ENCODE results near the gene PIGU. TPM values are rescaled to one million over a fixed set of nuclear protein-coding genes. Genes with fewer than 3 reads are reported as not detected.
A peak's percentile ranks its signal among the peaks of the same experiment; 100 is the strongest.

Gene PIGU
- total RNA-seq, 2 donors from 2014 or later: 17.3 to 23.0 TPM

GRCh38 chr20:34560614-34561013 lies 116.3 kb downstream of the PIGU start:
- H3K27me3 Mint-ChIP-seq: no peaks in the 10 kb centered on the region
- H3K9me3 Mint-ChIP-seq: no peaks in the 10 kb centered on the region
- no peak overlapping the region for H3K4me3 Mint-ChIP-seq
- H3K36me3 Mint-ChIP-seq (ENCODE audit: low read depth): peaks cover 4% of the 10 kb centered on the region
- H3K4me1 Mint-ChIP-seq: peaks cover 15% of the 10 kb centered on the region
- no peak for ATAC-seq (replicated peaks)
- H3K27ac Mint-ChIP-seq: peak overlapping the region; percentile 64

- no peaks in the 10 kb centered on the region for H3K27me3 Mint-ChIP-seq
- no peak overlapping the region for H3K4me3 Mint-ChIP-seq
- H3K27ac Mint-ChIP-seq: no peak overlapping the region
- peaks cover 4% of the 10 kb centered on the region for H3K36me3 Mint-ChIP-seq (ENCODE audit: low read depth)
- peaks cover 15% of the 10 kb centered on the region for H3K4me1 Mint-ChIP-seq
- no peak for ATAC-seq (replicated peaks)
- H3K9me3 Mint-ChIP-seq: no peaks in the 10 kb centered on the region
These were observed 116.8 kb downstream of the PIGU start for GRCh38 chr20:34560141-34560523.

GRCh38 chr20:34559311-34560140 lies 117.4 kb downstream of the PIGU start:
- ATAC-seq (replicated peaks): no peak
- peaks cover 4% of the 10 kb centered on the region for H3K36me3 Mint-ChIP-seq (ENCODE audit: low read depth)
- no peaks in the 10 kb centered on the region for H3K9me3 Mint-ChIP-seq
- H3K4me3 Mint-ChIP-seq: peak overlapping the region; percentile 41
- H3K4me1 Mint-ChIP-seq: peaks cover 15% of the 10 kb centered on the region
- no peak overlapping the region for H3K27ac Mint-ChIP-seq
- no peaks in the 10 kb centered on the region for H3K27me3 Mint-ChIP-seq

- Mint-ChIP-seq H3K4me1 (peaks cover 15% of the 10 kb centered on the region), H3K36me3 (ENCODE audit: low read depth) (peaks cover 4% of the 10 kb centered on the region), H3K27me3 (no peaks in the 10 kb centered on the region), H3K4me3 (peak within 1 kb of the TSS; percentile 88), H3K27ac (peak within 1 kb of the TSS; percentile 94), H3K9me3 (no peaks in the 10 kb centered on the region)
- peak; percentile 89 for ATAC-seq (replicated peaks)
These were observed 118.3 kb downstream of the PIGU start, which contains the start of gene MAP1LC3A for GRCh38 chr20:34558320-34559218. MAP1LC3A (plus strand) TSS chr20:34558718; CDS start chr20:34558869, 151 bp downstream.

- Mint-ChIP-seq H3K4me3 (peak overlapping the region; percentile 88), H3K27me3 (no peaks in the 10 kb centered on the region), H3K27ac (peak overlapping the region; percentile 94), H3K4me1 (peaks cover 15% of the 10 kb centered on the region), H3K9me3 (no peaks in the 10 kb centered on the region), H3K36me3 (ENCODE audit: low read depth) (peaks cover 4% of the 10 kb centered on the region)
- ATAC-seq (replicated peaks): peak; percentile 1
These were observed 119.0 kb downstream of the PIGU start for GRCh38 chr20:34557936-34558319.

GRCh38 chr20:34553366-34553867 lies 123.5 kb downstream of the PIGU start:
- ATAC-seq (replicated peaks): no peak
- peaks cover 9% of the 10 kb centered on the region for H3K4me1 Mint-ChIP-seq

GRCh38 chr20:34552569-34552968 lies 124.3 kb downstream of the PIGU start:
- H3K27ac Mint-ChIP-seq: peak overlapping the region; percentile 24
- no peak for ATAC-seq (replicated peaks)
- H3K36me3 Mint-ChIP-seq (ENCODE audit: low read depth): no peaks in the 10 kb centered on the region
- no peaks in the 10 kb centered on the region for H3K27me3 Mint-ChIP-seq
- no peak overlapping the region for H3K4me3 Mint-ChIP-seq
- H3K9me3 Mint-ChIP-seq: no peaks in the 10 kb centered on the region
- peaks cover 4% of the 10 kb centered on the region for H3K4me1 Mint-ChIP-seq

More at GRCh38 chr20:34553366-34553867, 123.5 kb downstream of the PIGU start:
- H3K4me3 Mint-ChIP-seq: no peak overlapping the region
- H3K9me3 Mint-ChIP-seq: no peaks in the 10 kb centered on the region
- no peaks in the 10 kb centered on the region for H3K36me3 Mint-ChIP-seq (ENCODE audit: low read depth)
- no peak overlapping the region for H3K27ac Mint-ChIP-seq
- H3K27me3 Mint-ChIP-seq: no peaks in the 10 kb centered on the region

GRCh38 chr20:34549929-34550305 lies 127.0 kb downstream of the PIGU start:
- no peaks in the 10 kb centered on the region for H3K9me3 Mint-ChIP-seq
- ATAC-seq (replicated peaks): no peak
- H3K27me3 Mint-ChIP-seq: no peaks in the 10 kb centered on the region
- no peak overlapping the region for H3K4me3 Mint-ChIP-seq
- no peaks in the 10 kb centered on the region for H3K4me1 Mint-ChIP-seq
- no peak overlapping the region for H3K27ac Mint-ChIP-seq
- H3K36me3 Mint-ChIP-seq (ENCODE audit: low read depth): no peaks in the 10 kb centered on the region

GRCh38 chr20:34549291-34549928 lies 127.5 kb downstream of the PIGU start:
- H3K4me1 Mint-ChIP-seq: no peaks in the 10 kb centered on the region
- no peaks in the 10 kb centered on the region for H3K36me3 Mint-ChIP-seq (ENCODE audit: low read depth)
- no peaks in the 10 kb centered on the region for H3K27me3 Mint-ChIP-seq
- no peak overlapping the region for H3K27ac Mint-ChIP-seq
- no peak overlapping the region for H3K4me3 Mint-ChIP-seq
- ATAC-seq (replicated peaks): no peak
- no peaks in the 10 kb centered on the region for H3K9me3 Mint-ChIP-seq

GRCh38 chr20:34547844-34548613 lies 128.9 kb downstream of the PIGU start:
- H3K4me1 Mint-ChIP-seq: peaks cover 9% of the 10 kb centered on the region
- H3K36me3 Mint-ChIP-seq (ENCODE audit: low read depth): no peaks in the 10 kb centered on the region
- no peak for ATAC-seq (replicated peaks)
- H3K4me3 Mint-ChIP-seq: no peak overlapping the region
- no peaks in the 10 kb centered on the region for H3K27me3 Mint-ChIP-seq
- H3K27ac Mint-ChIP-seq: no peak overlapping the region
- H3K9me3 Mint-ChIP-seq: no peaks in the 10 kb centered on the region

- no peak overlapping the region for H3K27ac Mint-ChIP-seq
- H3K27me3 Mint-ChIP-seq: no peaks in the 10 kb centered on the region
- H3K4me3 Mint-ChIP-seq: no peak overlapping the region
- peaks cover 9% of the 10 kb centered on the region for H3K4me1 Mint-ChIP-seq
- H3K9me3 Mint-ChIP-seq: no peaks in the 10 kb centered on the region
- no peak for ATAC-seq (replicated peaks)
- H3K36me3 Mint-ChIP-seq (ENCODE audit: low read depth): peaks cover 2% of the 10 kb centered on the region
These were observed 130.1 kb downstream of the PIGU start for GRCh38 chr20:34546751-34547181.

- Mint-ChIP-seq H3K4me3 (peak overlapping the region; percentile 41), H3K27ac (no peak overlapping the region)
- peak; percentile 62 for ATAC-seq (replicated peaks)
These were observed 132.6 kb downstream of the PIGU start for GRCh38 chr20:34544109-34544796.

GRCh38 chr20:34543463-34544056 lies 133.3 kb downstream of the PIGU start:
- H3K27me3 Mint-ChIP-seq: no peaks in the 10 kb centered on the region
- no peaks in the 10 kb centered on the region for H3K9me3 Mint-ChIP-seq
- H3K4me3 Mint-ChIP-seq: no peak overlapping the region

More at GRCh38 chr20:34544109-34544796, 132.6 kb downstream of the PIGU start:
- Mint-ChIP-seq H3K4me1 (peaks cover 22% of the 10 kb centered on the region), H3K36me3 (ENCODE audit: low read depth) (peaks cover 18% of the 10 kb centered on the region), H3K27me3 (no peaks in the 10 kb centered on the region), H3K9me3 (no peaks in the 10 kb centered on the region)

More at GRCh38 chr20:34543463-34544056, 133.3 kb downstream of the PIGU start:
- H3K36me3 Mint-ChIP-seq (ENCODE audit: low read depth): peaks cover 24% of the 10 kb centered on the region
- H3K4me1 Mint-ChIP-seq: peaks cover 22% of the 10 kb centered on the region
- ATAC-seq (replicated peaks): no peak
- H3K27ac Mint-ChIP-seq: no peak overlapping the region

All from activated T-helper 17 cell treated with anti-CD3 and anti-CD28 coated beads, Interleukin-2, amount 50 U/mL, for 72 hours (primary cell).